Gastrocnemius medialis (tissue), 4 donors: Measurements from ENCODE around the gene CEACAM5.

ENCODE experiments used
- CTCF ChIP-seq, 5 experiments: fragments of 450-650 bp in 3 of 5; fragments of 200-600 bp in 2 of 5; sonication (generic) in 2 of 5; IDR thresholded peaks in 4 of 5; conservative IDR thresholded peaks in 1 of 5; 1 replicate in 4 of 5; 2 replicates in 1 of 5; pipeline ENCODE4 v1.5.1; 2016 to 2019; ENCODE audit warnings: antibody characterized with exemption in 5 of 5, mild to moderate bottlenecking in 3 of 5, moderate library complexity in 3 of 5
- POLR2A ChIP-seq, 2 donors: fragments of 450-650 bp; IDR thresholded peaks; one replicate each; pipeline ENCODE4 v1.6.1; 2017; ENCODE audit warnings: antibody characterized with exemption in 2 of 2, mild to moderate bottlenecking in 2 of 2, moderate library complexity in 2 of 2

- TF ChIP-seq CTCF (IDR thresholded peaks at IDR 0.05 in 4 of 5, conservative IDR thresholded peaks at IDR 0.05 in 1 of 5): no peak
- no peak for TF ChIP-seq POLR2A (IDR thresholded peaks at IDR 0.05)
These were observed 12.7 kb upstream of the CEACAM5 start for GRCh38 chr19:41695745-41696144.
